Measurements from ENCODE around the gene CRADD.
A peak's percentile ranks its signal among the peaks of the same experiment; 100 is the strongest.

Gene CRADD

GRCh38 chr12:93689076-93689834, 12.1 kb downstream of the CRADD start:
- H3K27ac ChIP-seq (ENCODE audit: low read length) = peak overlapping the region; percentile 9
- peaks cover 0 to 6% of the 10 kb centered on the region in 2 donors for H3K4me1 ChIP-seq (ENCODE audit: control insufficient read depth in 1 of 2, insufficient read depth in 2 of 2, low read length in 2 of 2)
- H3K36me3 ChIP-seq (ENCODE audit: control insufficient read depth in 1 of 2, insufficient read depth in 2 of 2, low read length in 2 of 2) = peaks cover 0 to 4% of the 10 kb centered on the region in 2 donors
- H3K9me3 ChIP-seq (ENCODE audit: control insufficient read depth in 1 of 2, low read length in 2 of 2) = no peaks in the 10 kb centered on the region
- H3K27me3 ChIP-seq (ENCODE audit: low read depth, low read length) = no peaks in the 10 kb centered on the region
- H3K4me3 ChIP-seq (ENCODE audit: low read depth in 1 of 2, low read length in 2 of 2) = no peak overlapping the region

GRCh38 chr12:93696462-93696861, 19.3 kb downstream of the CRADD start:
- Histone ChIP-seq H3K27me3 (ENCODE audit: low read depth, low read length) (no peaks in the 10 kb centered on the region), H3K9me3 (ENCODE audit: control insufficient read depth in 1 of 2, low read length in 2 of 2) (no peaks in the 10 kb centered on the region), H3K27ac (ENCODE audit: low read length) (no peak overlapping the region), H3K36me3 (ENCODE audit: control insufficient read depth in 1 of 2, insufficient read depth in 2 of 2, low read length in 2 of 2) (peaks cover 0 to 5% of the 10 kb centered on the region in 2 donors), H3K4me1 (ENCODE audit: control insufficient read depth in 1 of 2, insufficient read depth in 2 of 2, low read length in 2 of 2) (peaks cover 3 to 8% of the 10 kb centered on the region in 2 donors), H3K4me3 (ENCODE audit: low read depth in 1 of 2, low read length in 2 of 2) (no peak overlapping the region)

- Histone ChIP-seq H3K27me3 (ENCODE audit: low read depth, low read length) (no peaks in the 10 kb centered on the region), H3K36me3 (ENCODE audit: control insufficient read depth in 1 of 2, insufficient read depth in 2 of 2, low read length in 2 of 2) (peaks cover 0 to 5% of the 10 kb centered on the region in 2 donors), H3K4me3 (ENCODE audit: low read depth in 1 of 2, low read length in 2 of 2) (no peak overlapping the region), H3K9me3 (ENCODE audit: control insufficient read depth in 1 of 2, low read length in 2 of 2) (no peaks in the 10 kb centered on the region), H3K4me1 (ENCODE audit: control insufficient read depth in 1 of 2, insufficient read depth in 2 of 2, low read length in 2 of 2) (peaks cover 3 to 8% of the 10 kb centered on the region in 2 donors), H3K27ac (ENCODE audit: low read length) (no peak overlapping the region)
These were observed 21.3 kb downstream of the CRADD start for GRCh38 chr12:93698307-93699092.

- Histone ChIP-seq H3K9me3 (ENCODE audit: control insufficient read depth in 1 of 2, low read length in 2 of 2) (no peaks in the 10 kb centered on the region), H3K27ac (ENCODE audit: low read length) (no peak overlapping the region), H3K27me3 (ENCODE audit: low read depth, low read length) (no peaks in the 10 kb centered on the region), H3K36me3 (ENCODE audit: control insufficient read depth in 1 of 2, insufficient read depth in 2 of 2, low read length in 2 of 2) (peaks cover 0 to 5% of the 10 kb centered on the region in 2 donors), H3K4me3 (ENCODE audit: low read depth in 1 of 2, low read length in 2 of 2) (no peak overlapping the region), H3K4me1 (ENCODE audit: control insufficient read depth in 1 of 2, insufficient read depth in 2 of 2, low read length in 2 of 2) (peaks cover 3 to 8% of the 10 kb centered on the region in 2 donors)
These were observed 22.3 kb downstream of the CRADD start for GRCh38 chr12:93699271-93700145.

GRCh38 chr12:93702707-93703315, 25.6 kb downstream of the CRADD start:
- H3K4me3 ChIP-seq (ENCODE audit: low read depth in 1 of 2, low read length in 2 of 2) = no peak overlapping the region
- H3K36me3 ChIP-seq (ENCODE audit: control insufficient read depth in 1 of 2, insufficient read depth in 2 of 2, low read length in 2 of 2) = peaks cover 0 to 5% of the 10 kb centered on the region in 2 donors
- H3K4me1 ChIP-seq (ENCODE audit: control insufficient read depth in 1 of 2, insufficient read depth in 2 of 2, low read length in 2 of 2) = peaks cover 2 to 13% of the 10 kb centered on the region in 2 donors
- no peak overlapping the region for H3K27ac ChIP-seq (ENCODE audit: low read length)
- H3K9me3 ChIP-seq (ENCODE audit: control insufficient read depth in 1 of 2, low read length in 2 of 2) = no peaks in the 10 kb centered on the region
- H3K27me3 ChIP-seq (ENCODE audit: low read depth, low read length) = no peaks in the 10 kb centered on the region

DNA sequence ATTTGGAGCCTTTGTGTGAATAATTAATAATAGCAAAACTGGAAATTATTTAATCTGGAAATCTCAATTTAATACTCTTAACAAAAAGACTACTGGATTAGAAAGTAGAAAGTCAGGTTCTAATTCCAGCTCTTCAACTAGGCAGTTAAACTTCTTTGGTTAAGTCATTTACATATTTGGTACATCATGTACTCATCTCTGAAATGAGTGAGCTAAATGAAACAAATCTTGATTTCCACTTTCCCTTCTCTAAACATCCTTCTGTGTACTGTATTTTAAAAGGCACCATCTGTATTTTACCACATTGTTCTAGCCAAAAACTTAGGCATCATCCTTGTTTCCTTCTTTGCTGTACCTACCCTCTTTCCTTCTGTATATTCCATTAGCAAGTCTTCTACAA, 26.9 kb downstream of the CRADD start:
- no peak overlapping the region for H3K4me3 ChIP-seq (ENCODE audit: low read depth in 1 of 2, low read length in 2 of 2)
- no peaks in the 10 kb centered on the region for H3K9me3 ChIP-seq (ENCODE audit: control insufficient read depth in 1 of 2, low read length in 2 of 2)
- no peaks in the 10 kb centered on the region for H3K27me3 ChIP-seq (ENCODE audit: low read depth, low read length)
- no peaks in the 10 kb centered on the region for H3K36me3 ChIP-seq (ENCODE audit: control insufficient read depth in 1 of 2, insufficient read depth in 2 of 2, low read length in 2 of 2)
- H3K4me1 ChIP-seq (ENCODE audit: control insufficient read depth in 1 of 2, insufficient read depth in 2 of 2, low read length in 2 of 2) = peaks cover 0 to 6% of the 10 kb centered on the region in 2 donors
- H3K27ac ChIP-seq (ENCODE audit: low read length) = no peak overlapping the region

DNA sequence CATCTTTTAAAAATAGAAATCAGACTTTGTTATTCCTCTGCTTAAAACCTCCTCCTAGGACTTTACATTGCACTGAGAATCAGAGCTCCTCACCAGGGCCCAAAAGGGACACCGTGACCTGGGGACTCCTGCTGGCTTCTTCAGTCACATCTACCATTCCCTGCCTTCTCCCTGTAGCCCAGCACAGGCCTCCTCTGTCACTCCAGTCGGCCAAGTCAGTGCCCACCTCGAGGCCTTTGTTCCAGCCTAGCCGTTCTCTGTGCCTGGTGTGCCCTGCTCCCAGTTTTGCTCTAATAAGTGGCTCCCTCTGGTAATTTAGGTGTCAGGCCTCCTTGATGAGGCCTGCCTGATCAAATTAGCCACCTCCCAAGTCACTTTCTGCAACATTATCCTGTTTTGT, 27.4 kb downstream of the CRADD start:
- Histone ChIP-seq H3K27ac (ENCODE audit: low read length) (no peak overlapping the region), H3K27me3 (ENCODE audit: low read depth, low read length) (no peaks in the 10 kb centered on the region), H3K4me3 (ENCODE audit: low read depth in 1 of 2, low read length in 2 of 2) (no peak overlapping the region), H3K4me1 (ENCODE audit: control insufficient read depth in 1 of 2, insufficient read depth in 2 of 2, low read length in 2 of 2) (peaks cover 0 to 6% of the 10 kb centered on the region in 2 donors), H3K9me3 (ENCODE audit: control insufficient read depth in 1 of 2, low read length in 2 of 2) (peaks cover 4% of the 10 kb centered on the region in 2 donors), H3K36me3 (ENCODE audit: control insufficient read depth in 1 of 2, insufficient read depth in 2 of 2, low read length in 2 of 2) (no peaks in the 10 kb centered on the region)

DNA sequence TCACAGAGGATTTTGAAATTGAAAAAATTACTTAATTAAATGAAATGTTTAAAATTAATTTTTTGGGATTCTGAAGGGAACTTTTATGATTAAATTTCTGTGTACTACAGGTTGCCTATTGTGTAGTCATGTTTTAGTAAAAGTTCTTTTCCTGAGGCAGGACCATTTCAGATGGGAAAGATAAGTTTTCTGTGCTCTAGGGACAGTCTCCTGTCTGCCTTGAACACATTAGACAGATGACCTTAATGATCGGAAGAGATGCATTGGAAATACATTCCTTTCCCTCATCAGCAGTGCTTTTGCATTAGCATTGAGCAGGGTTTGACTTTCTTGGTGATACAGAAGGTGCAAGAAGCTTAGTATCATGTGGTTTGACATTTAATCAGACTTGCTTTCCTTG, 28.1 kb downstream of the CRADD start:
- no peak overlapping the region for H3K27ac ChIP-seq (ENCODE audit: low read length)

GRCh38 chr12:93706387-93706786, 29.2 kb downstream of the CRADD start:
- Histone ChIP-seq H3K36me3 (ENCODE audit: control insufficient read depth in 1 of 2, insufficient read depth in 2 of 2, low read length in 2 of 2) (no peaks in the 10 kb centered on the region), H3K4me3 (ENCODE audit: low read depth in 1 of 2, low read length in 2 of 2) (no peak overlapping the region), H3K9me3 (ENCODE audit: control insufficient read depth in 1 of 2, low read length in 2 of 2) (peaks cover 9 to 12% of the 10 kb centered on the region in 2 donors), H3K27ac (ENCODE audit: low read length) (no peak overlapping the region), H3K4me1 (ENCODE audit: control insufficient read depth in 1 of 2, insufficient read depth in 2 of 2, low read length in 2 of 2) (peaks cover 0 to 7% of the 10 kb centered on the region in 2 donors), H3K27me3 (ENCODE audit: low read depth, low read length) (no peaks in the 10 kb centered on the region)

More for the DNA sequence above, 28.1 kb downstream of the CRADD start:
- Histone ChIP-seq H3K4me3 (ENCODE audit: low read depth in 1 of 2, low read length in 2 of 2) (no peak overlapping the region), H3K27me3 (ENCODE audit: low read depth, low read length) (no peaks in the 10 kb centered on the region), H3K9me3 (ENCODE audit: control insufficient read depth in 1 of 2, low read length in 2 of 2) (peaks cover 9 to 10% of the 10 kb centered on the region in 2 donors), H3K4me1 (ENCODE audit: control insufficient read depth in 1 of 2, insufficient read depth in 2 of 2, low read length in 2 of 2) (peaks cover 0 to 6% of the 10 kb centered on the region in 2 donors), H3K36me3 (ENCODE audit: control insufficient read depth in 1 of 2, insufficient read depth in 2 of 2, low read length in 2 of 2) (no peaks in the 10 kb centered on the region)

DNA sequence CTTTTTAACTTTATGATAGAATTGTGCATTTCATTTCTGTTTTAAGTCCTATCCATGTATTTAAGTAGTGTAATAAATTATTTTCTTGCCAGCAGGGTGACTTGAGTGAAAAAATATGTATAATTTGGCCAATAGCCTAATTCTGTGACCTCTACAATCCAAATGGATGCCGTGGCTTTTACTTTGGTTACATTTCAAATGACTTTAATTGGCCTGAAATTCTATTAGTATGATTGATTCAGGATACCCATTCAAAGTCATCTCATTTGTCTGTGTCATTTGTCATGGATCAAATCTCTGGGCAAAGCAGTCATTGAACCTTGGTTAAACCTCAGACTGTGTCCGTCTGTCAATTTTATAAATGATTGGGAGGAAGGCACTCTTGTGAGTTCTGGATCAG, 29.6 kb downstream of the CRADD start:
- H3K36me3 ChIP-seq (ENCODE audit: control insufficient read depth in 1 of 2, insufficient read depth in 2 of 2, low read length in 2 of 2) = no peaks in the 10 kb centered on the region
- H3K4me1 ChIP-seq (ENCODE audit: control insufficient read depth in 1 of 2, insufficient read depth in 2 of 2, low read length in 2 of 2) = peaks cover 0 to 9% of the 10 kb centered on the region in 2 donors
- peaks cover 9 to 12% of the 10 kb centered on the region in 2 donors for H3K9me3 ChIP-seq (ENCODE audit: control insufficient read depth in 1 of 2, low read length in 2 of 2)
- no peak overlapping the region for H3K4me3 ChIP-seq (ENCODE audit: low read depth in 1 of 2, low read length in 2 of 2)
- H3K27ac ChIP-seq (ENCODE audit: low read length) = no peak overlapping the region
- H3K27me3 ChIP-seq (ENCODE audit: low read depth, low read length) = no peaks in the 10 kb centered on the region

Data from muscle layer of duodenum (tissue), 2 donors.